H9 (cell line): ENCODE measurements around the gene KIAA1549. TPM values are rescaled to one million over a fixed set of nuclear protein-coding genes. Genes with fewer than 3 reads are reported as not detected.

ENCODE experiments used
- DNase-seq: peaks from one replicate; pipeline ENCODE4 v3.0.0-alpha.2; 2017
- H2AFZ ChIP-seq: one replicate; pipeline ENCODE4 v1.6.1; 2013; ENCODE audit warnings: mild to moderate bottlenecking, low read length, control low read depth, moderate library complexity
- H2AK5ac ChIP-seq: 2 replicates; pipeline ENCODE4 v1.6.1; 2013; ENCODE audit warnings: low read length, control low read depth, mixed read lengths; ENCODE audit not compliant: insufficient read length
- H2BK120ac ChIP-seq: one replicate; pipeline ENCODE4 v1.6.1; 2013; ENCODE audit warnings: low read depth, mild to moderate bottlenecking, low read length, control low read depth, inconsistent platforms; ENCODE audit not compliant: poor library complexity, severe bottlenecking
- H2BK12ac ChIP-seq: 2 replicates; pipeline ENCODE4 v1.6.1; 2013; ENCODE audit warnings: low read length, control low read depth, mixed read lengths, low read depth; ENCODE audit not compliant: insufficient read length
- H2BK15ac ChIP-seq: 2 replicates; pipeline ENCODE4 v1.6.1; 2013; ENCODE audit warnings: low read depth, low read length, control low read depth
- H2BK20ac ChIP-seq: one replicate; pipeline ENCODE4 v1.6.1; 2013; ENCODE audit warnings: low read depth, mild to moderate bottlenecking, low read length, control low read depth, inconsistent platforms; ENCODE audit not compliant: poor library complexity, severe bottlenecking
- H2BK5ac ChIP-seq: 2 replicates; pipeline ENCODE4 v1.6.1; 2013; ENCODE audit warnings: low read length, control low read depth, mixed read lengths; ENCODE audit not compliant: insufficient read length
- H3K14ac ChIP-seq: 2 replicates; pipeline ENCODE4 v1.6.1; 2013; ENCODE audit warnings: low read length, control low read depth; ENCODE audit not compliant: insufficient read depth
- H3K18ac ChIP-seq: 2 replicates; pipeline ENCODE4 v1.6.1; 2013; ENCODE audit warnings: low read depth, mild to moderate bottlenecking, mixed read lengths, low read length, control low read depth; ENCODE audit not compliant: insufficient read length
- H3K23ac ChIP-seq: 2 replicates; pipeline ENCODE4 v1.6.1; 2013; ENCODE audit warnings: low read length, control low read depth, mixed read lengths, low read depth; ENCODE audit not compliant: insufficient read length
- H3K23me2 ChIP-seq: 2 replicates; pipeline ENCODE4 v1.6.1; 2013; ENCODE audit warnings: low read depth, mild to moderate bottlenecking, mixed read lengths, low read length, control low read depth; ENCODE audit not compliant: insufficient read length, poor library complexity, severe bottlenecking
- H3K27ac ChIP-seq: 2 replicates; pipeline ENCODE4 v1.5.1; 2013; ENCODE audit warnings: low read length, control low read depth, mixed read lengths, low read depth; ENCODE audit not compliant: insufficient read length
- H3K27me3 ChIP-seq: 2 replicates; pipeline ENCODE4 v1.6.1; 2013; ENCODE audit warnings: low read length, control low read depth, inconsistent platforms; ENCODE audit not compliant: insufficient read depth
- H3K4ac ChIP-seq: 2 replicates; pipeline ENCODE4 v1.6.1; 2013; ENCODE audit warnings: low read depth, mild to moderate bottlenecking, control low read depth, inconsistent platforms, low read length, moderate library complexity
- H3K4me1 ChIP-seq: 2 replicates; pipeline ENCODE4 v1.6.1; 2013; ENCODE audit warnings: low read length, control low read depth, inconsistent platforms; ENCODE audit not compliant: insufficient read depth
- H3K4me2 ChIP-seq: 2 replicates; pipeline ENCODE4 v1.6.1; 2013; ENCODE audit warnings: low read length, control low read depth, mixed read lengths; ENCODE audit not compliant: insufficient read length, insufficient read depth
- H3K56ac ChIP-seq: 2 replicates; pipeline ENCODE4 v1.6.1; 2013; ENCODE audit warnings: low read depth, mild to moderate bottlenecking, mixed read lengths, low read length, control low read depth; ENCODE audit not compliant: insufficient read length
- H3K79me1 ChIP-seq: 2 replicates; pipeline ENCODE4 v1.6.1; 2013; ENCODE audit warnings: low read depth, mild to moderate bottlenecking, moderate library complexity, low read length, control low read depth, inconsistent platforms; ENCODE audit not compliant: insufficient read depth, poor library complexity, severe bottlenecking
- H3K79me2 ChIP-seq: 2 replicates; pipeline ENCODE4 v1.6.1; 2013; ENCODE audit warnings: low read length, control low read depth, inconsistent platforms; ENCODE audit not compliant: insufficient read depth
- H3K9ac ChIP-seq: 2 replicates; pipeline ENCODE4 v1.6.1; 2013; ENCODE audit warnings: low read length, control low read depth, mixed read lengths; ENCODE audit not compliant: insufficient read length; ENCODE audit errors: extremely low read depth
- H3K9me3 ChIP-seq: one replicate; pipeline ENCODE4 v1.6.1; 2013; ENCODE audit warnings: low read depth, low read length, inconsistent platforms; ENCODE audit not compliant: control insufficient read depth
- H3T11ph ChIP-seq: one replicate; pipeline ENCODE4 v1.6.1; 2013; ENCODE audit warnings: mild to moderate bottlenecking, low read length, control low read depth, inconsistent platforms
- H4K20me1 ChIP-seq: one replicate; pipeline ENCODE4 v1.6.1; 2013; ENCODE audit not compliant: control insufficient read depth, insufficient read length, insufficient read depth
- H4K5ac ChIP-seq: 2 replicates; pipeline ENCODE4 v1.6.1; 2013; ENCODE audit warnings: low read depth, mild to moderate bottlenecking, mixed read lengths, low read length, control low read depth; ENCODE audit not compliant: insufficient read length
- H4K8ac ChIP-seq: replicated peaks from 2 replicates; pipeline ENCODE4 v1.6.1; 2013; ENCODE audit warnings: low read length, control low read depth, mixed read lengths, low read depth; ENCODE audit not compliant: insufficient read length
- H4K91ac ChIP-seq: 2 replicates; pipeline ENCODE4 v1.6.1; 2013; ENCODE audit warnings: low read depth, mild to moderate bottlenecking, moderate library complexity, mixed read lengths, low read length, control low read depth; ENCODE audit not compliant: insufficient read length
- H3K27ac Mint-ChIP-seq, 3 experiments: 2 replicates in 2 of 3; 3 replicates in 1 of 3; pipeline ENCODE4 v1.8.0; 2020 to 2021; ENCODE audit warnings: mixed read lengths in 3 of 3, mild to moderate bottlenecking in 1 of 3, moderate library complexity in 1 of 3
- H3K27me3 Mint-ChIP-seq: 2 replicates; pipeline ENCODE4 v1.8.0; 2021; ENCODE audit warnings: low read depth, mild to moderate bottlenecking, moderate library complexity, mixed read lengths
- H3K36me3 Mint-ChIP-seq, 3 experiments: 2 replicates in 2 of 3; 3 replicates in 1 of 3; pipeline ENCODE4 v1.8.0; 2020 to 2021; ENCODE audit warnings: low read depth in 3 of 3, mixed read lengths in 3 of 3; ENCODE audit not compliant: insufficient read depth in 1 of 3
- H3K4me1 Mint-ChIP-seq, 2 experiments: 2 replicates each; pipeline ENCODE4 v1.8.0; 2020; ENCODE audit warnings: mixed read lengths in 2 of 2
- H3K4me3 Mint-ChIP-seq, 2 experiments: 2 replicates in 1 of 2; 3 replicates in 1 of 2; pipeline ENCODE4 v1.8.0; 2020 to 2021; ENCODE audit warnings: mild to moderate bottlenecking in 2 of 2, mixed read lengths in 2 of 2, moderate library complexity in 1 of 2
- H3K9me3 Mint-ChIP-seq, 2 experiments: 2 replicates in 1 of 2; 3 replicates in 1 of 2; pipeline ENCODE4 v1.8.0; 2020; ENCODE audit warnings: mild to moderate bottlenecking in 2 of 2, mixed read lengths in 2 of 2, moderate library complexity in 1 of 2
- CTCF ChIP-seq: fragments of 200-600 bp; sonication (generic); conservative IDR thresholded peaks from 3 replicates; pipeline ENCODE4 v1.8.0; 2021; ENCODE audit warnings: antibody characterized with exemption, mild to moderate bottlenecking
- WGBS: extraction: QIAGEN DNeasy Blood & Tissue Kit; methylation state at CpG from one replicate; pipeline ENCODE4 v1.1.7; 2013; ENCODE audit warnings: missing lambda C conversion rate, low lambda C conversion rate, mixed read lengths; ENCODE audit not compliant: insufficient read length; ENCODE audit errors: extremely low coverage; 5-methylcytosine and 5-hydroxymethylcytosine counted together
- total RNA-seq: library from RNA; stranded (reverse); gene quantifications from 2 replicates; pipeline ENCODE4 v1.2.1, GENCODE V29; 2021

KIAA1549 gene
- total RNA-seq, 1 experiment from 2014 or later: 11.9 TPM

GRCh38 chr7:138964624-138965436 is 16.4 kb downstream of the KIAA1549 start:
- H3K23ac ChIP-seq: no peak overlapping the region
- no CpG with 5 or more reads among the region's 15 CpGs for WGBS
- no peak overlapping the region for H2AK5ac ChIP-seq
- Mint-ChIP-seq H3K36me3 (peaks cover 0 to 6% (median 0%) of the 10 kb centered on the region in 3 experiments; a peak in 5 of 7 replicates), H3K27ac (no peak overlapping the region; a peak in 1 of 7 replicates), H3K27me3 (no peaks in the 10 kb centered on the region), H3K9me3 (no peaks in the 10 kb centered on the region), H3K4me1 (peaks cover 33 to 36% of the 10 kb centered on the region in 2 experiments), H3K4me3 (no peak overlapping the region)
- no peaks in the 10 kb centered on the region for H3K9me3 ChIP-seq
- H4K5ac ChIP-seq: no peak overlapping the region
- no peak overlapping the region for H4K91ac ChIP-seq
- no peak overlapping the region for H2BK15ac ChIP-seq
- TF ChIP-seq CTCF: no peak
- no peak overlapping the region for H3K4ac ChIP-seq
- H2AFZ ChIP-seq: no peak overlapping the region
- H2BK20ac ChIP-seq: no peak overlapping the region
- peaks cover 5% of the 10 kb centered on the region for H3K79me1 ChIP-seq
- no peak overlapping the region for H2BK120ac ChIP-seq
- H3K9ac ChIP-seq: no peak overlapping the region
- no peaks in the 10 kb centered on the region for H3K27me3 ChIP-seq
- H2BK5ac ChIP-seq: no peak overlapping the region
- no peak overlapping the region for H2BK12ac ChIP-seq
- no peak overlapping the region for H3K56ac ChIP-seq
- H3K14ac ChIP-seq: no peak overlapping the region
- no peak overlapping the region for H3K27ac ChIP-seq
- H3K4me1 ChIP-seq: no peaks in the 10 kb centered on the region; the same call in 1 of the 2 replicates
- no peak overlapping the region for H4K8ac ChIP-seq
- H3K18ac ChIP-seq: no peak overlapping the region
- H3K4me2 ChIP-seq: no peak overlapping the region
- no peak overlapping the region for H3T11ph ChIP-seq
- peaks cover 7% of the 10 kb centered on the region; the same call in 1 of the 2 replicates for H3K79me2 ChIP-seq
- no peaks in the 10 kb centered on the region for H3K23me2 ChIP-seq
- no peak for DNase-seq
- H4K20me1 ChIP-seq: no peaks in the 10 kb centered on the region
